Loucy (cell line): Measurements from ENCODE around the gene CCDC12.

Experiments used
- CTCF ChIP-seq: fragments of 200-600 bp; sonication (generic); conservative IDR thresholded peaks from 2 replicates; pipeline ENCODE4 v1.5.1; 2014; ENCODE audit warnings: mild to moderate bottlenecking, antibody characterized with exemption, low read length
- EZH2phosphoT487 ChIP-seq: fragments of 200-600 bp; IDR thresholded peaks from 2 replicates; pipeline ENCODE4 v1.6.1; 2018; ENCODE audit warnings: antibody characterized with exemption, mild to moderate bottlenecking, moderate library complexity, borderline replicate concordance

GRCh38 chr3:46960081-46960701, 16.4 kb downstream of the CCDC12 start:
- TF ChIP-seq EZH2phosphoT487 (no peak), CTCF (no peak)
